ENCODE measurements around the gene NPIPB12. TPM values are rescaled to one million over a fixed set of nuclear protein-coding genes. Genes with fewer than 3 reads are reported as not detected.
"Not testable (repeated sequence)": the region's sequence is repeated elsewhere in the genome, so short reads cannot be mapped to it uniquely, and the experiment has no call there.

NPIPB12 gene
- total RNA-seq, 1 donor from 2014 or later, result 13.8 TPM

GRCh38 chr16:29454269-29454668 is 51.9 kb downstream of the NPIPB12 start, which contains the start of the genes BOLA2 and SLX1B:
Gene BOLA2 (minus strand): TSS chr16:29454351. CDS start chr16:29454253, 98 bp downstream.
Gene SLX1B (plus strand): TSS chr16:29454533.
- intact Hi-C loops (cut with micrococcal nuclease), result not testable (repeated sequence)

GRCh38 chr16:29453754-29454153 is 52.5 kb downstream of the NPIPB12 start:
- intact Hi-C loops (cut with micrococcal nuclease), result not testable (repeated sequence)

More at GRCh38 chr16:29454269-29454668, 51.9 kb downstream of the NPIPB12 start, which contains the start of the genes BOLA2 and SLX1B:
- DNase-seq; H3K4me3 ChIP-seq; H3K36me3 ChIP-seq; H3K9me3 ChIP-seq (replicated peaks); H3K4me1 ChIP-seq; H3K27ac ChIP-seq (replicated peaks); H3K27me3 ChIP-seq (ENCODE audit: low read depth): not testable (repeated sequence)

More at GRCh38 chr16:29453754-29454153, 52.5 kb downstream of the NPIPB12 start:
- not testable (repeated sequence) for H3K4me3 ChIP-seq; H3K9me3 ChIP-seq (replicated peaks); H3K36me3 ChIP-seq; H3K4me1 ChIP-seq; H3K27me3 ChIP-seq (ENCODE audit: low read depth); H3K27ac ChIP-seq (replicated peaks); DNase-seq

Other genes starting within 250 kb of the NPIPB12 start
- 0.69 TPM for gene NPIPB11, start 99.7 kb downstream of the NPIPB12 start, total RNA-seq
- gene BOLA2, start 52.1 kb downstream of the NPIPB12 start, total RNA-seq, result 3.0 TPM
- gene SLX1B, start 51.9 kb downstream of the NPIPB12 start, total RNA-seq, result 19.1 TPM
- 5.2 TPM for gene SULT1A4, start 46.5 kb downstream of the NPIPB12 start, total RNA-seq
- gene SPN, start 156.8 kb upstream of the NPIPB12 start, total RNA-seq, result 1.3 TPM
- 20.8 TPM for gene QPRT, start 172.8 kb upstream of the NPIPB12 start, total RNA-seq
- gene C16orf54, start 239.6 kb upstream of the NPIPB12 start, total RNA-seq, result 0.63 TPM

Measured in left ventricle myocardium inferior (tissue), 1 donor.